ENCODE measurements around the gene FMN2. TPM values are rescaled to one million over a fixed set of nuclear protein-coding genes. Genes with fewer than 3 reads are reported as not detected.
A peak's percentile ranks its signal among the peaks of the same experiment; 100 is the strongest.
"Not testable (repeated sequence)": the region's sequence is repeated elsewhere in the genome, so short reads cannot be mapped to it uniquely, and the experiment has no call there.

The FMN2 gene
- total RNA-seq, 1 donor from 2014 or later, result under 0.01 TPM

DNA sequence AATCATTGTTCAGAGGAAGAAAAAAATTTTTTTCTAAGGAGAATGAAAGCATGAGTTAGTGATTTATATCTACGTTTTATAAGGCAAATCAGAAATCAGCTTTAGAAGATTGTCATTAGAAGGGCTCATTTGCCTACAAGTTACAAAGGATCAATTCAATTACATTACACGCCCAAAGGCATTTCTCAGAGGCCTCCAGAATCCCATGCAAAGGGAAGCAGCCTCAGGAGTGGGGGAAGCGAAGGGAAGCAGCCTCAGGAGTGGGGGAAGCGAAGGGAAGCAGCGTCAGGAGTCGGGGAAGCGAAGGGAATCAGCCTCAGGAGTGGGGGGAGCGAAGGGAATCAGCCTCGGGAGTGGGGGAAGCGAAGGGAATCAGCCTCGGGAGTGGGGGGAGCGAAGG lies 314.1 kb downstream of the FMN2 start:
- H3K36me3 ChIP-seq (ENCODE audit: control insufficient read depth, insufficient read depth, low read length), result no peaks in the 10 kb centered on the region
- H3K4me3 ChIP-seq (ENCODE audit: low read depth, low read length), result no peak overlapping the region
- FAIRE-seq (no peak), DNase-seq (ENCODE audit: low read depth) (no peak)
- TF ChIP-seq, protein P1, sequence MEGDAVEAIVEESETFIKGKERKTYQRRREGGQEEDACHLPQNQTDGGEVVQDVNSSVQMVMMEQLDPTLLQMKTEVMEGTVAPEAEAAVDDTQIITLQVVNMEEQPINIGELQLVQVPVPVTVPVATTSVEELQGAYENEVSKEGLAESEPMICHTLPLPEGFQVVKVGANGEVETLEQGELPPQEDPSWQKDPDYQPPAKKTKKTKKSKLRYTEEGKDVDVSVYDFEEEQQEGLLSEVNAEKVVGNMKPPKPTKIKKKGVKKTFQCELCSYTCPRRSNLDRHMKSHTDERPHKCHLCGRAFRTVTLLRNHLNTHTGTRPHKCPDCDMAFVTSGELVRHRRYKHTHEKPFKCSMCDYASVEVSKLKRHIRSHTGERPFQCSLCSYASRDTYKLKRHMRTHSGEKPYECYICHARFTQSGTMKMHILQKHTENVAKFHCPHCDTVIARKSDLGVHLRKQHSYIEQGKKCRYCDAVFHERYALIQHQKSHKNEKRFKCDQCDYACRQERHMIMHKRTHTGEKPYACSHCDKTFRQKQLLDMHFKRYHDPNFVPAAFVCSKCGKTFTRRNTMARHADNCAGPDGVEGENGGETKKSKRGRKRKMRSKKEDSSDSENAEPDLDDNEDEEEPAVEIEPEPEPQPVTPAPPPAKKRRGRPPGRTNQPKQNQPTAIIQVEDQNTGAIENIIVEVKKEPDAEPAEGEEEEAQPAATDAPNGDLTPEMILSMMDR (IDR thresholded peaks at IDR 0.05; ENCODE audit: insufficient read depth, low read length, severe bottlenecking), result no peak
- H3K27me3 ChIP-seq (ENCODE audit: control insufficient read depth, insufficient read depth, low read length), result no peaks in the 10 kb centered on the region

DNA sequence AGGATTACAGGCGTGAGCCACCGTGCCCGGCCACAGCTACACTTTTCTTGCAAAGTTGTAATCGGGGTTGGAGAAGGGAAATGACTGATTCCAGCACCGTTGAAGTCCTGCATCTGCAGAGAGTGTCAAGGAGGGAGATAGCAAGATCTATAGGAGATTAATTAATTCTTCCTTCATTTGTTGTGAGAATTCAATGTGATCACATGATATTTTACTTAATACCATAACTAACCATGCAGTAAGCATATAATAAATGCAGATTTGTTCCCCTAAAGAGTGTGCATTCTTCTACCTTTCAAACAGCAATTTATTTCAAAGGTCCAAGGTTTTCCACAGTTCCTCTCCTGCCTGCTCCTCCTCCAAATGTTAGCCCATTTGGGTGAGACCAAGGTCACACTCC lies 315.7 kb downstream of the FMN2 start:
- Histone ChIP-seq H3K27me3 (ENCODE audit: control insufficient read depth, insufficient read depth, low read length) (no peaks in the 10 kb centered on the region), H3K4me3 (ENCODE audit: low read depth, low read length) (no peak overlapping the region), H3K36me3 (ENCODE audit: control insufficient read depth, insufficient read depth, low read length) (no peaks in the 10 kb centered on the region)
- FAIRE-seq (no peak), DNase-seq (ENCODE audit: low read depth) (no peak)
- TF ChIP-seq, protein P1 (IDR thresholded peaks at IDR 0.05; ENCODE audit: insufficient read depth, low read length, severe bottlenecking), result no peak

- TF ChIP-seq, protein P1 (IDR thresholded peaks at IDR 0.05; ENCODE audit: insufficient read depth, low read length, severe bottlenecking), result no peak
- DNase-seq (ENCODE audit: low read depth), result no peak
- no peaks in the 10 kb centered on the region for H3K36me3 ChIP-seq (ENCODE audit: control insufficient read depth, insufficient read depth, low read length)
Measured at GRCh38 chr1:240409615-240410014, 317.9 kb downstream of the FMN2 start.

DNA sequence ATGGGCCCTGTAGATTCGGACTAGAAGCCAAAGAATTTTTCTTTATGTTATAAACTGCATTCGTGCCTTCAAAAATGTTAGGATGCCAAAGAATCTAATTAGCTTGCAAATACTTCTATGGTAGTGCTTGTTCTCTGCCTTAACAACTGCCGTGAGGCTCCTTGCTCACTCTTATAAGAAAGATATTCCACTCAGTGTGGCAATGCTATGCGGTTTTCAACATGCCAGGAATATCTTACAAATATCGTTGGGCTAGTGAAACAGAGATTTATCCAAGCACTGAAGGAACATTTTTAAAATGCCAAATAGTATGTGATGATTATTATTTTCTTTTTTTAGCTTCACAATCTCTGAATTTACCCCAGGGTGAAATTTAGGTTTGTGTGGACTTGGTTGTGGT lies 322.0 kb downstream of the FMN2 start:
- FAIRE-seq (no peak), DNase-seq (ENCODE audit: low read depth) (no peak)
- Histone ChIP-seq H3K27me3 (ENCODE audit: control insufficient read depth, insufficient read depth, low read length) (no peaks in the 10 kb centered on the region), H3K36me3 (ENCODE audit: control insufficient read depth, insufficient read depth, low read length) (no peaks in the 10 kb centered on the region), H3K4me3 (ENCODE audit: low read depth, low read length) (no peak overlapping the region)
- TF ChIP-seq, protein P1 (IDR thresholded peaks at IDR 0.05; ENCODE audit: insufficient read depth, low read length, severe bottlenecking), result no peak

More at GRCh38 chr1:240409615-240410014, 317.9 kb downstream of the FMN2 start:
- Histone ChIP-seq H3K27me3 (ENCODE audit: control insufficient read depth, insufficient read depth, low read length) (no peaks in the 10 kb centered on the region), H3K4me3 (ENCODE audit: low read depth, low read length) (no peak overlapping the region)
- no peak for FAIRE-seq

DNA sequence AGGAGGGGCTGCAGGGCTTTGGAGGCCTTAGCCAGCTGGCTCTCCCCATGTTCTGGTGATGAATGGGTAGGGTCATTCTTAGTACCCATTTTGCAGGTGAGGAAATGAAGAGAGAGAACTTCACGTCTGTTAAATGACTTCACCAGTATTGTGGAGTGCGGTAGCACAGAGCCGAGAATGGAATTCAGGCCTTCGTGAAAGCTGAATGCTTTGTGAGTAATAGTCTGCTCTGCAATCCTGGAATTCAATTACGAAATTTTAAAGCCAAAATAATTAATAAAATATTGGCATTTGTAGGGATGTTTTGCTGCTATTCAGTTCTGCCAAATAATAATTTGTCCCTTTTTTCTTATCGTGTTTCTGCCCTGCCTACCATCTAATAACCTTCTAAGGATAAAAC lies 322.6 kb downstream of the FMN2 start:
- TF ChIP-seq, protein P1 (IDR thresholded peaks at IDR 0.05; ENCODE audit: insufficient read depth, low read length, severe bottlenecking), result no peak
- FAIRE-seq, result no peak
- DNase-seq (ENCODE audit: low read depth), result peak; percentile 27

GRCh38 chr1:240415011-240415410 lies 323.3 kb downstream of the FMN2 start:
- not testable (repeated sequence) for H3K27me3 ChIP-seq (ENCODE audit: control insufficient read depth, insufficient read depth, low read length); H3K36me3 ChIP-seq (ENCODE audit: control insufficient read depth, insufficient read depth, low read length); FAIRE-seq; H3K4me3 ChIP-seq (ENCODE audit: low read depth, low read length); DNase-seq (ENCODE audit: low read depth)

More for the DNA sequence above, 322.6 kb downstream of the FMN2 start:
- Histone ChIP-seq H3K4me3 (ENCODE audit: low read depth, low read length) (no peak overlapping the region), H3K36me3 (ENCODE audit: control insufficient read depth, insufficient read depth, low read length) (no peaks in the 10 kb centered on the region), H3K27me3 (ENCODE audit: control insufficient read depth, insufficient read depth, low read length) (no peaks in the 10 kb centered on the region)

Measured in bronchial epithelial cell (primary cell).